Right lobe of liver (tissue), 4 donors: Measurements from ENCODE around the gene PPP2R5D.

ENCODE experiments used
- CTCF ChIP-seq, 4 donors: fragments of 200-600 bp in 3 of 4; fragments of 450-650 bp in 1 of 4; IDR thresholded peaks; one replicate each; pipeline versions ENCODE4 v1.5.1 to v1.8.0; 2016 to 2022; ENCODE audit warnings: antibody characterized with exemption in 4 of 4, mild to moderate bottlenecking in 2 of 4
- POLR2A ChIP-seq: fragments of 450-650 bp; IDR thresholded peaks from one replicate; pipeline ENCODE4 v1.6.1; 2017; ENCODE audit warnings: antibody characterized with exemption, mild to moderate bottlenecking
- donor health status: DM: no; HTN: no; CAD: no.
- donor health status: DM: no; HTN: no; CAD: no.
- donor health status: DM: no; HTN: yes; CAD: no.

GRCh38 chr6:42963855-42964605 lies 20.3 kb upstream of the PPP2R5D start:
- peak in 2 of 4 donors; percentile 6 to 11 for TF ChIP-seq CTCF (IDR thresholded peaks at IDR 0.05)
- no peak for TF ChIP-seq POLR2A
